Measurements from ENCODE around the gene KIAA0753. TPM values are rescaled to one million over a fixed set of nuclear protein-coding genes. Genes with fewer than 3 reads are reported as not detected.
A peak's percentile ranks its signal among the peaks of the same experiment; 100 is the strongest.

KIAA0753 gene
- total and polyA plus RNA-seq, 2 of the 13 experiments (the other 11 are each of a cell fraction or from before 2014, with no cell fraction given) = 5.2 to 9.1 TPM

- TF ChIP-seq RCOR2 (CRISPR knock-in tag; IDR thresholded peaks at IDR 0.05) (0 out of 2 replicates have a peak, but pooled peaks have one; percentile 18), ZIK1 (CRISPR knock-in tag; IDR thresholded peaks at IDR 0.05; ENCODE audit: borderline replicate concordance, low read depth) (no peak), PAXIP1 (CRISPR knock-in tag; conservative IDR thresholded peaks at IDR 0.05) (peak; percentile 85), ZNF720 (CRISPR knock-in tag; IDR thresholded peaks at IDR 0.05) (no peak), NFKB2 (CRISPR knock-in tag; IDR thresholded peaks at IDR 0.05; ENCODE audit: borderline replicate concordance) (no peak), MIER2 (CRISPR knock-in tag; IDR thresholded peaks at IDR 0.05) (no peak), ZNF672 (CRISPR knock-in tag; IDR thresholded peaks at IDR 0.05) (no peak), SP1 (IDR thresholded peaks at IDR 0.05) (no peak), SP1 (CRISPR knock-in tag; IDR thresholded peaks at IDR 0.05) (no peak), BRCA1 (CRISPR knock-in tag; IDR thresholded peaks at IDR 0.05) (0 out of 2 replicates have a peak, but pooled peaks have one; percentile 75), CREB1 (IDR thresholded peaks at IDR 0.05) (no peak), CREB1 (CRISPR knock-in tag; IDR thresholded peaks at IDR 0.05) (0 out of 2 replicates have a peak, but pooled peaks have one; percentile 52), ZNF430 (CRISPR knock-in tag; IDR thresholded peaks at IDR 0.05) (0 out of 2 replicates have a peak, but pooled peaks have one; percentile 64), ZNF317 (CRISPR knock-in tag; IDR thresholded peaks at IDR 0.05) (no peak), YEATS2 (CRISPR knock-in tag; IDR thresholded peaks at IDR 0.05; ENCODE audit: borderline replicate concordance) (no peak), ZNF256 (CRISPR knock-in tag; conservative IDR thresholded peaks at IDR 0.05) (no peak), EZH2 (conservative IDR thresholded peaks at IDR 0.05; ENCODE audit: low read depth, low read length) (no peak), GATAD2A (CRISPR knock-in tag; IDR thresholded peaks at IDR 0.05) (peak; percentile 75), RELA (CRISPR knock-in tag; IDR thresholded peaks at IDR 0.05) (no peak), SMAD9 (CRISPR knock-in tag; IDR thresholded peaks at IDR 0.05) (no peak), SOX6 (IDR thresholded peaks at IDR 0.05) (no peak), SOX6 (CRISPR knock-in tag; IDR thresholded peaks at IDR 0.05) (peak; percentile 80)
- TF ChIP-seq, protein P1, sequence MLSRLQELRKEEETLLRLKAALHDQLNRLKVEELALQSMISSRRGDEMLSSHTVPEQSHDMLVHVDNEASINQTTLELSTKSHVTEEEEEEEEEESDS (CRISPR knock-in tag; IDR thresholded peaks at IDR 0.05; ENCODE audit: borderline replicate concordance) = peak; percentile 2; the same call in 1 of the 2 replicates
- TF ChIP-seq, protein P2, sequence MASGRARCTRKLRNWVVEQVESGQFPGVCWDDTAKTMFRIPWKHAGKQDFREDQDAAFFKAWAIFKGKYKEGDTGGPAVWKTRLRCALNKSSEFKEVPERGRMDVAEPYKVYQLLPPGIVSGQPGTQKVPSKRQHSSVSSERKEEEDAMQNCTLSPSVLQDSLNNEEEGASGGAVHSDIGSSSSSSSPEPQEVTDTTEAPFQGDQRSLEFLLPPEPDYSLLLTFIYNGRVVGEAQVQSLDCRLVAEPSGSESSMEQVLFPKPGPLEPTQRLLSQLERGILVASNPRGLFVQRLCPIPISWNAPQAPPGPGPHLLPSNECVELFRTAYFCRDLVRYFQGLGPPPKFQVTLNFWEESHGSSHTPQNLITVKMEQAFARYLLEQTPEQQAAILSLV (CRISPR knock-in tag; IDR thresholded peaks at IDR 0.05; ENCODE audit: borderline replicate concordance) = 0 out of 2 replicates have a peak, but pooled peaks have one; percentile 29
- TF ChIP-seq, protein P3, sequence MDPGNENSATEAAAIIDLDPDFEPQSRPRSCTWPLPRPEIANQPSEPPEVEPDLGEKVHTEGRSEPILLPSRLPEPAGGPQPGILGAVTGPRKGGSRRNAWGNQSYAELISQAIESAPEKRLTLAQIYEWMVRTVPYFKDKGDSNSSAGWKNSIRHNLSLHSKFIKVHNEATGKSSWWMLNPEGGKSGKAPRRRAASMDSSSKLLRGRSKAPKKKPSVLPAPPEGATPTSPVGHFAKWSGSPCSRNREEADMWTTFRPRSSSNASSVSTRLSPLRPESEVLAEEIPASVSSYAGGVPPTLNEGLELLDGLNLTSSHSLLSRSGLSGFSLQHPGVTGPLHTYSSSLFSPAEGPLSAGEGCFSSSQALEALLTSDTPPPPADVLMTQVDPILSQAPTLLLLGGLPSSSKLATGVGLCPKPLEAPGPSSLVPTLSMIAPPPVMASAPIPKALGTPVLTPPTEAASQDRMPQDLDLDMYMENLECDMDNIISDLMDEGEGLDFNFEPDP (CRISPR knock-in tag; conservative IDR thresholded peaks at IDR 0.05) = 0 out of 2 replicates have a peak, but pooled peaks have one; percentile 75
- TF ChIP-seq, protein P4, sequence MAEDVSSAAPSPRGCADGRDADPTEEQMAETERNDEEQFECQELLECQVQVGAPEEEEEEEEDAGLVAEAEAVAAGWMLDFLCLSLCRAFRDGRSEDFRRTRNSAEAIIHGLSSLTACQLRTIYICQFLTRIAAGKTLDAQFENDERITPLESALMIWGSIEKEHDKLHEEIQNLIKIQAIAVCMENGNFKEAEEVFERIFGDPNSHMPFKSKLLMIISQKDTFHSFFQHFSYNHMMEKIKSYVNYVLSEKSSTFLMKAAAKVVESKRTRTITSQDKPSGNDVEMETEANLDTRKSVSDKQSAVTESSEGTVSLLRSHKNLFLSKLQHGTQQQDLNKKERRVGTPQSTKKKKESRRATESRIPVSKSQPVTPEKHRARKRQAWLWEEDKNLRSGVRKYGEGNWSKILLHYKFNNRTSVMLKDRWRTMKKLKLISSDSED (CRISPR knock-in tag; IDR thresholded peaks at IDR 0.05) = no peak
Observed at GRCh38 chr17:6683081-6683684, 42.7 kb upstream of the KIAA0753 start (continued).
